IMR-90 (cell line): ENCODE data around the gene ARHGEF12. TPM values are rescaled to one million over a fixed set of nuclear protein-coding genes. Genes with fewer than 3 reads are reported as not detected.

ENCODE experiments used
- ATAC-seq: fragments of 200-7000 bp; cut with Tn5 transposase; 2 replicates; pipeline ENCODE4 v1.9.1; 2020; ENCODE audit warnings: low read depth, mild to moderate bottlenecking, moderate library complexity
- BruUV-seq: library from RNA; stranded (reverse); fragments of 400-500 nt; replicated peaks from 2 replicates; lab custom pipeline; 2021; lab: Mats Ljungman, UMichigan
- CTCF ChIA-PET: fragments of 300-600 bp; formaldehyde crosslinking; extraction: SDS; loops from one replicate; lab custom pipeline; 2021; ENCODE audit warnings: antibody characterized with exemption; lab: Yijun Ruan, JAX
- POLR2A ChIA-PET: fragments of 300-600 bp; sonication (Branson Sonifier 250); formaldehyde crosslinking; loops from one replicate; lab custom pipeline; 2022; ENCODE audit warnings: antibody characterized with exemption; ENCODE audit not compliant: unreplicated experiment; lab: Charles Lee
- DNase-seq: peaks from one replicate; pipeline ENCODE4 v3.0.0; 2013
- H2AFZ ChIP-seq: replicated peaks from 2 replicates; pipeline ENCODE3; 2013; ENCODE audit warnings: low read length, mild to moderate bottlenecking; ENCODE audit not compliant: poor library complexity
- H2AK5ac ChIP-seq: 2 replicates; pipeline ENCODE4 v1.6.1; 2013; ENCODE audit warnings: low read depth, low read length, inconsistent platforms
- H2AK9ac ChIP-seq: replicated peaks from 2 replicates; pipeline ENCODE3; 2013; ENCODE audit warnings: mild to moderate bottlenecking, low read depth, low read length, moderate library complexity; ENCODE audit not compliant: poor library complexity
- H2BK120ac ChIP-seq: 2 replicates; pipeline ENCODE4 v1.6.1; 2013; ENCODE audit warnings: low read depth, low read length, inconsistent platforms
- H2BK15ac ChIP-seq: 3 replicates; pipeline ENCODE4 v1.6.1; 2013; ENCODE audit warnings: low read depth, low read length, inconsistent platforms
- H2BK20ac ChIP-seq: 2 replicates; pipeline ENCODE4 v1.6.1; 2013; ENCODE audit warnings: low read depth, mild to moderate bottlenecking, inconsistent platforms, low read length, moderate library complexity
- H2BK5ac ChIP-seq: 2 replicates; pipeline ENCODE4 v1.6.1; 2013; ENCODE audit warnings: mild to moderate bottlenecking, low read depth, low read length, inconsistent platforms; ENCODE audit not compliant: poor library complexity, severe bottlenecking
- H3K14ac ChIP-seq: replicated peaks from 2 replicates; pipeline ENCODE4 v1.6.1; 2013; ENCODE audit warnings: low read depth, low read length, inconsistent platforms
- H3K18ac ChIP-seq: 2 replicates; pipeline ENCODE4 v1.6.1; 2013; ENCODE audit warnings: low read depth, low read length, control low read depth
- H3K23ac ChIP-seq: 2 replicates; pipeline ENCODE4 v1.6.1; 2013; ENCODE audit warnings: low read depth, low read length, inconsistent platforms
- H3K27ac ChIP-seq: 2 replicates; pipeline ENCODE4 v1.5.1; 2013; ENCODE audit warnings: mild to moderate bottlenecking, control low read depth, low read length; ENCODE audit not compliant: insufficient read depth
- H3K27me3 ChIP-seq: 2 replicates; pipeline ENCODE4 v1.6.1; 2013; ENCODE audit warnings: low read length; ENCODE audit not compliant: control insufficient read depth, insufficient read depth
- H3K36me3 ChIP-seq: 2 replicates; pipeline ENCODE4 v1.6.1; 2013; ENCODE audit warnings: low read length, mixed read lengths; ENCODE audit not compliant: control insufficient read depth, insufficient read depth
- H3K4ac ChIP-seq: 2 replicates; pipeline ENCODE4 v1.6.1; 2013; ENCODE audit warnings: low read depth, low read length, inconsistent platforms
- H3K4me1 ChIP-seq: 2 replicates; pipeline ENCODE4 v1.6.1; 2013; ENCODE audit warnings: low read length, mixed read lengths; ENCODE audit not compliant: control insufficient read depth, insufficient read depth
- H3K4me2 ChIP-seq: 2 replicates; pipeline ENCODE4 v1.6.1; 2013; ENCODE audit warnings: low read depth, mild to moderate bottlenecking, control low read depth, low read length, moderate library complexity
- H3K4me3 ChIP-seq: 2 replicates; pipeline ENCODE4 v1.5.1; 2013; ENCODE audit warnings: low read depth, mild to moderate bottlenecking, control low read depth, low read length, moderate library complexity; ENCODE audit not compliant: insufficient read depth
- H3K56ac ChIP-seq: 2 replicates; pipeline ENCODE4 v1.6.1; 2013; ENCODE audit warnings: low read length, inconsistent platforms; ENCODE audit not compliant: insufficient read depth; ENCODE audit errors: extremely low read depth
- H3K79me1 ChIP-seq, 2 experiments: 2 replicates each; pipeline ENCODE4 v1.6.1; 2013; ENCODE audit warnings: low read length in 2 of 2, inconsistent platforms in 1 of 2, low read depth in 1 of 2
- H3K9ac ChIP-seq: 2 replicates; pipeline ENCODE4 v1.6.1; 2013; ENCODE audit warnings: low read depth, low read length, control low read depth
- H3K9me1 ChIP-seq: 2 replicates; pipeline ENCODE4 v1.6.1; 2013; ENCODE audit warnings: low read length, inconsistent platforms; ENCODE audit not compliant: insufficient read depth
- H3K9me3 ChIP-seq: 2 replicates; pipeline ENCODE4 v1.6.1; 2013; ENCODE audit warnings: low read length; ENCODE audit not compliant: control insufficient read depth, insufficient read depth
- H4K20me1 ChIP-seq: 2 replicates; pipeline ENCODE4 v1.6.1; 2013; ENCODE audit warnings: low read length, inconsistent platforms; ENCODE audit not compliant: insufficient read depth
- H4K5ac ChIP-seq: 2 replicates; pipeline ENCODE4 v1.6.1; 2013; ENCODE audit warnings: mild to moderate bottlenecking, low read depth, low read length, control low read depth
- H4K8ac ChIP-seq, 2 experiments: 2 replicates each; pipeline ENCODE4 v1.6.1; 2013; ENCODE audit warnings: low read depth in 2 of 2, low read length in 2 of 2, control low read depth in 1 of 2, inconsistent platforms in 1 of 2
- H4K91ac ChIP-seq: 2 replicates; pipeline ENCODE4 v1.6.1; 2013; ENCODE audit warnings: low read depth, low read length, inconsistent platforms; ENCODE audit not compliant: insufficient read depth
- CEBPB ChIP-seq: IDR thresholded peaks from 2 replicates; pipeline ENCODE4 v1.6.1; 2012; ENCODE audit warnings: low read depth, low read length, improper control_type of control experiment
- CTCF ChIP-seq: conservative IDR thresholded peaks from 2 replicates; pipeline ENCODE4 v1.5.1; 2012; ENCODE audit warnings: mild to moderate bottlenecking, low read depth, low read length, improper control_type of control experiment
- ELK1 ChIP-seq: fragments of 150-350 bp; IDR thresholded peaks from 2 replicates; pipeline ENCODE4 v1.6.1; 2016; ENCODE audit warnings: low read depth, mild to moderate bottlenecking, low read length, moderate library complexity, borderline replicate concordance
- FOS ChIP-seq: fragments of 150-350 bp; IDR thresholded peaks from 2 replicates; pipeline ENCODE4 v1.6.1; 2016; ENCODE audit warnings: low read depth, low read length
- MAFK ChIP-seq: IDR thresholded peaks from 2 replicates; pipeline ENCODE4 v1.6.1; 2012; ENCODE audit warnings: low read depth, low read length, improper control_type of control experiment
- MAZ ChIP-seq: IDR thresholded peaks from 2 replicates; pipeline ENCODE4 v1.6.1; 2012; ENCODE audit warnings: low read depth, mild to moderate bottlenecking, low read length, improper control_type of control experiment, moderate library complexity, borderline replicate concordance
- RFX5 ChIP-seq: IDR thresholded peaks from 2 replicates; pipeline ENCODE4 v1.8.0; 2012; ENCODE audit warnings: low read depth, mild to moderate bottlenecking, low read length, moderate library complexity
- SMC3 ChIP-seq: fragments of 150-350 bp; IDR thresholded peaks from 2 replicates; pipeline ENCODE4 v1.6.1; 2016; ENCODE audit warnings: low read depth, mild to moderate bottlenecking, antibody characterized with exemption, low read length, moderate library complexity
- USF2 ChIP-seq: fragments of 150-350 bp; IDR thresholded peaks from 2 replicates; pipeline ENCODE4 v1.6.1; 2017; ENCODE audit warnings: mild to moderate bottlenecking, antibody characterized with exemption, low read length, low read depth
- WGBS, 2 experiments: methylation state at CpG; one replicate each; pipeline versions ENCODE4 v1.1.5 to v1.1.7; 2013; ENCODE audit warnings: missing lambda C conversion rate in 2 of 2; ENCODE audit not compliant: insufficient read length in 1 of 2; ENCODE audit errors: extremely low coverage in 2 of 2; 5-methylcytosine and 5-hydroxymethylcytosine counted together
- dilution Hi-C: fragments of 300-500 bp; cut with HindIII; formaldehyde crosslinking; loops from one replicate; pipeline ENCODE4 v1.14.3; 2018; ENCODE audit warnings: low sequenced_read_pairs; ENCODE audit not compliant: unreplicated experiment
- in situ Hi-C: fragments of 300-500 bp; cut with MboI; formaldehyde crosslinking; loops from 3 replicates; pipeline ENCODE4 v1.14.3; 2019; ENCODE audit warnings: low sequenced_read_pairs, inconsistent platforms, mixed read lengths
- intact Hi-C: fragments of 100-400 bp; cut with micrococcal nuclease; formaldehyde crosslinking; loops from 2 replicates; pipeline ENCODE4 v1.10.0; 2022
- polyA plus RNA-seq, 3 experiments: library from polyadenylated mRNA; depleted of rRNA; stranded (reverse); fragments of >200 nt; gene quantifications; 2 replicates each; pipeline ENCODE4 v1.2.3, GENCODE V29; 2012; ENCODE audit warnings: low replicate concordance in 1 of 3
- total RNA-seq: library from RNA; depleted of rRNA; stranded (reverse); fragments of >200 nt; gene quantifications from 2 replicates; pipeline ENCODE4 v1.2.3, GENCODE V29; 2012

ARHGEF12 gene
- total and polyA plus RNA-seq, 2 of the 4 experiments (the other 2 are of a cell fraction): 25.5 to 115 TPM

- H4K5ac ChIP-seq: no peak overlapping the region
- WGBS, 2 experiments: no CpG with 5 or more reads among the region's 16 CpGs
- peaks cover 8% of the 10 kb centered on the region; the same call in 1 of the 2 replicates for H3K9me1 ChIP-seq
- BruUV-seq: no TSS peak
- TF ChIP-seq USF2 (no peak), CTCF (no peak), SMC3 (no peak), MAZ (no peak), CEBPB (no peak), RFX5 (no peak), FOS (no peak), ELK1 (no peak), MAFK (no peak)
- H3K27ac ChIP-seq: no peak overlapping the region
- no peak overlapping the region for H2BK120ac ChIP-seq
- intact Hi-C loops: no loop called here
- peaks cover 2% of the 10 kb centered on the region; the same call in 1 of the 2 replicates for H3K27me3 ChIP-seq
- no peaks in the 10 kb centered on the region for H3K79me1 ChIP-seq
- H3K56ac ChIP-seq: no peak overlapping the region
- no peak overlapping the region for H2BK15ac ChIP-seq
- no peak overlapping the region for H4K8ac ChIP-seq
- no peak overlapping the region for H2AFZ ChIP-seq
- H2AK9ac ChIP-seq: no peak overlapping the region
- dilution Hi-C loops: no loop called here
- in situ Hi-C loops: no loop called here
- no peaks in the 10 kb centered on the region for H3K36me3 ChIP-seq
- H3K14ac ChIP-seq: no peak overlapping the region
- no peaks in the 10 kb centered on the region for H3K9me3 ChIP-seq
- peaks cover 13% of the 10 kb centered on the region; the same call in 1 of the 2 replicates for H3K4me1 ChIP-seq
- H3K4ac ChIP-seq: no peak overlapping the region
- no peak for DNase-seq
- CTCF ChIA-PET: interaction anchor here (1.5 kb wide), 1 partner anchor 9 kb away, joined by 3 read pairs; the partner anchor contains the start of gene GRIK4
- H3K23ac ChIP-seq: no peak overlapping the region
- H3K4me3 ChIP-seq: no peak overlapping the region
- POLR2A ChIA-PET: no interaction called here
- H2AK5ac ChIP-seq: no peak overlapping the region
- no peak overlapping the region for H4K91ac ChIP-seq
- H3K18ac ChIP-seq: no peak overlapping the region
- H3K4me2 ChIP-seq: no peak overlapping the region
- no peaks in the 10 kb centered on the region for H4K20me1 ChIP-seq
- H2BK20ac ChIP-seq: no peak overlapping the region
- no peak for ATAC-seq
- H3K9ac ChIP-seq: no peak overlapping the region
- no peak overlapping the region for H2BK5ac ChIP-seq
Observed at GRCh38 chr11:120520091-120520822, 184.0 kb downstream of the ARHGEF12 start.
